BE2C (cell line): ENCODE data around the gene GRK4.

Source experiments
- DNase-seq: peaks from one replicate; pipeline ENCODE4 v3.0.0-alpha.2; 2020
- H3K27me3 ChIP-seq: fragments of 250-450 bp; sonication (Bioruptor Pico); 2 replicates; pipeline ENCODE4 v1.5.1; 2020; ENCODE audit warnings: mild to moderate bottlenecking
- H3K36me3 ChIP-seq: fragments of 250-450 bp; sonication (Bioruptor Pico); 2 replicates; pipeline ENCODE4 v1.5.1; 2020; ENCODE audit warnings: mild to moderate bottlenecking
- H3K4me1 ChIP-seq: fragments of 250-450 bp; sonication (Bioruptor Pico); 2 replicates; pipeline ENCODE4 v1.5.1; 2020
- H3K4me3 ChIP-seq: 2 replicates; pipeline ENCODE4 v1.5.1; 2011; ENCODE audit warnings: low read depth, low read length
- H3K9me3 ChIP-seq: fragments of 250-450 bp; sonication (Bioruptor Pico); 2 replicates; pipeline ENCODE4 v1.5.1; 2020
- CTCF ChIP-seq: IDR thresholded peaks from 2 replicates; pipeline ENCODE4 v1.5.1; 2012; ENCODE audit warnings: mild to moderate bottlenecking, low read depth, low read length

GRK4 gene

GRCh38 chr4:2934077-2934812, 29.1 kb upstream of the GRK4 start:
- H3K9me3 ChIP-seq: no peaks in the 10 kb centered on the region
- TF ChIP-seq CTCF: no peak
- peaks cover 50% of the 10 kb centered on the region for H3K36me3 ChIP-seq
- DNase-seq: no peak
- peak overlapping the region; percentile 96 for H3K4me3 ChIP-seq
- peaks cover 23% of the 10 kb centered on the region for H3K4me1 ChIP-seq
- no peaks in the 10 kb centered on the region for H3K27me3 ChIP-seq

- H3K36me3 ChIP-seq: peaks cover 50% of the 10 kb centered on the region
- H3K4me1 ChIP-seq: peaks cover 23% of the 10 kb centered on the region
- peak; percentile 99 for DNase-seq
- no peak for TF ChIP-seq CTCF
- peak overlapping the region; percentile 96 for H3K4me3 ChIP-seq
- H3K9me3 ChIP-seq: no peaks in the 10 kb centered on the region
- no peaks in the 10 kb centered on the region for H3K27me3 ChIP-seq
Observed at GRCh38 chr4:2934813-2935761, 28.3 kb upstream of the GRK4 start.

GRCh38 chr4:2935762-2936743, 27.3 kb upstream of the GRK4 start:
- Histone ChIP-seq H3K4me3 (peak overlapping the region; percentile 96), H3K4me1 (peaks cover 23% of the 10 kb centered on the region), H3K36me3 (peaks cover 54% of the 10 kb centered on the region), H3K9me3 (no peaks in the 10 kb centered on the region), H3K27me3 (no peaks in the 10 kb centered on the region)
- TF ChIP-seq CTCF: no peak
- no peak for DNase-seq

GRCh38 chr4:2936773-2937145, 26.6 kb upstream of the GRK4 start:
- H3K9me3 ChIP-seq: no peaks in the 10 kb centered on the region

More at GRCh38 chr4:2936773-2937145, 26.6 kb upstream of the GRK4 start:
- TF ChIP-seq CTCF: no peak
- Histone ChIP-seq H3K36me3 (peaks cover 54% of the 10 kb centered on the region), H3K4me1 (peaks cover 23% of the 10 kb centered on the region), H3K27me3 (no peaks in the 10 kb centered on the region), H3K4me3 (no peak overlapping the region; the same call in none of the 2 replicates)
- peak; percentile 78 for DNase-seq
